ENCODE results near the gene URB2. TPM values are rescaled to one million over a fixed set of nuclear protein-coding genes. Genes with fewer than 3 reads are reported as not detected.

URB2 gene
- 12.6 to 15.2 TPM (median 14.8 TPM) in 5 replicates for total RNA-seq (2022; extraction: Qiagen RNA extraction; ENCODE audit: low read depth)

DNA sequence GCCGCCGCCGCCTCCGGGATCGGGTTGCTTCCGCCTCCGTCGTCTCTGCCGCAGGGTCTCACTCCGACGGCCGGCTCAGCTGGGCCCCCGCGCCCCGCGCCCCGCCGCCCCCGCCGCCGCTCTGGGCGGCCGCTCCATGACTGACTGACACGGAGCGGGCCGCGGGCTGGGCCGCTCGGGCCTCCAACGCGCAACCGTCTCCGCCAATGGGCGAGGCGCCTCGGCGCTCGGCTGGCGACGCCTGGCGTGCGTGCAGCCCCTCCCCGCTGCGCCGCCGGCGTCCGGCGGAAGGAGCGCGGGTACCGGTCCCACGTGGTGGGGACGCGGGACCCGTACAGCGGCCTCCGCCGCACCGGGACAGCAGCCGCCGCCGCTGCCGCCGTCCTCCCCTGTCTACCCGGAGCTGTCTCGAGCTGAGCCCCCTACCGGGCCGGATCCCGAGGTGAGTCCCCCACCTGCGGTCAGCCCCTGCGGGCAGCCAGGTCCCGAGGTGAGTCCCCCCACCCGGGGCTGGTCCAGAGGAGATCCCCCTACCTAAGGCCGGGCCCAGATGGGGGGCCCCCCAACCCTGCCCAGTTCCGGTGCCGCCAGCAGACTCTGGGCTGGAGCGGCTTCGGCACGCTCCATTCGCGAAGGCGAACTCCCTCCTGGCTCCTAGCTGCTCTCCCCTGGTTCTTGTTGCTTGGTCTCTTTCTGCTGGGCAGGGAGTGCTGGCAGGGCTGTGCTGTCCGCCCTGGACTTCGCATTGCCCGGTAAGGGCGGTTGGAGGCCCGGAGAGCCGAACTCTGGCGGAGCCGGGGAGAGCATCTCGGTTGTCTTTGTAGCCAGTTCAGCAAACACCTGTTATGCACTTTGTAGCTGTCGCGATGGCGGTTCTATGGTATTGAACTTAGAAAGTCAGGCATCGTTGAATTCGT, at the start of gene URB2, which contains the start of gene TAF5L:
Gene URB2 (plus strand): TSS at position 333 of the 917 bp plus-strand sequence. CDS start 1,387 bp downstream, outside the sequence.
Gene TAF5L (minus strand): TSS at position 208 of the 917 bp plus-strand sequence. CDS start 11,640 bp downstream, outside the sequence.

Other genes starting within 250 kb of the URB2 start
- gene ACTA1, start 192.2 kb upstream of the URB2 start, total RNA-seq (2022; extraction: Qiagen RNA extraction; ENCODE audit: low read depth) = 0.15 to 0.26 TPM in 2 of 5 replicates, not detected in the others
- gene NUP133, start 117.9 kb upstream of the URB2 start, total RNA-seq (2022; extraction: Qiagen RNA extraction; ENCODE audit: low read depth) = 15.9 to 24.7 TPM (median 20.8 TPM) in 5 replicates
- gene ABCB10, start 67.5 kb upstream of the URB2 start, total RNA-seq (2022; extraction: Qiagen RNA extraction; ENCODE audit: low read depth) = 13.2 to 21.7 TPM (median 17.9 TPM) in 5 replicates
- gene TAF5L, start 125 bp upstream of the URB2 start, total RNA-seq (2022; extraction: Qiagen RNA extraction; ENCODE audit: low read depth) = 20.1 to 25.1 TPM (median 21.7 TPM) in 5 replicates

Measured in A549 treated with GW870086 at 1 μM for 4 hours (cell line).